ENCODE data around the gene VMO1.

Gene VMO1

DNA sequence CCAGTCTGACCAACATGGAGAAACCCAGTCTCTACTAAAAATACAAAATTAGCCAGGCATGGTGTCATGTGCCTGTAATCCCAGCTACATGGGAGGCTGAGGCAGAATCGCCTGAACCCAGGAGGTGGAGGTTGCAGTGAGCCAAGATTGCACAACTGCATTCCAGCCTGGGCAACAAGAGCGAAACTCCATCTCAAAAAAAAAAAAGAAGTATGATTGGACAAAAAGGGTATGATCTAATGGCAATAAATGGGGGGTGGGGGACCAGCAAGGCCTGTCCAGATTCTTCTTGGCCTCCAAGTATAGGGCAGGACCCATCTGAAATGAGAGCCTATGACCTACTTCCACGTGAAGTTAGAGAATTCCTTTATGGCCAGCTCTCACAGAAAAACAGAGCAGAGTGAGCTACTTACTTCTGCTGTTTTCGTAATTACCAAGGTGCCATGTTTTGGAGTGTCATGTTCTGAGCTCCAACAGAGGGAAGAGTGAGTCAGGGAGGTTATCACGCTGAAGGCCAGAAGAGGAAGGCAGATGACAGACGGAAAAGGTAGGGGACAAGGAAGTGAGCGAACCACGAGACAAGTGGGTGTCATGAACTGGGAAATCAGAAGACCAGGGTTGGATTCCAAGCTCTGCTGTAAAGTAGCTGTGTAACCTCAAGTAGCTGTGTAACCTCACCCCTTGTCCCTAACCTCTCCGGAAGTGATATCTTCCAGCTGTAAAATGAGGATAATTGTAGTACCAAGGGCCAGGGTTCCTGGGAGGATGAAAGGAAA, 50.1 kb downstream of the VMO1 start:
- no peak overlapping the region for H2AFZ ChIP-seq (ENCODE audit: insufficient read depth, low read length, poor library complexity)
- no peak overlapping the region for H4K12ac ChIP-seq (ENCODE audit: low read depth, low read length)
- H2BK120ac ChIP-seq (ENCODE audit: insufficient read depth, low read length, poor library complexity): no peak overlapping the region
- no peak overlapping the region for H3K4me3 ChIP-seq (ENCODE audit: low read depth, low read length)
- H3K18ac ChIP-seq (ENCODE audit: low read length): no peak overlapping the region
- H2BK12ac ChIP-seq (ENCODE audit: low read length): no peak overlapping the region
- no peak overlapping the region for H4K8ac ChIP-seq (ENCODE audit: low read depth, low read length)
- no peak overlapping the region for H2AK5ac ChIP-seq (ENCODE audit: low read length)
- H3K23ac ChIP-seq (ENCODE audit: low read length): no peak overlapping the region
- H3K79me1 ChIP-seq (ENCODE audit: low read length): peaks cover 2% of the 10 kb centered on the region
- H3K27me3 ChIP-seq (ENCODE audit: insufficient read depth, low read length): peaks cover 31% of the 10 kb centered on the region
- H3K9me3 ChIP-seq (ENCODE audit: insufficient read depth, low read depth, low read length): peaks cover 15% of the 10 kb centered on the region
- peak; percentile 33 to 35 for DNase-seq
- no peak overlapping the region for H3K9ac ChIP-seq (ENCODE audit: low read length)
- no CpG with 5 or more reads among the region's 9 CpGs for WGBS (ENCODE audit: extremely low coverage, insufficient coverage, insufficient read length)
- peaks cover 0 to 3% of the 10 kb centered on the region in 2 experiments for H3K36me3 ChIP-seq (ENCODE audit: control insufficient read depth in 1 of 2, insufficient read depth in 2 of 2, low read length in 2 of 2)
- no peak overlapping the region for H3K27ac ChIP-seq (ENCODE audit: low read depth, low read length)
- no peak overlapping the region for H3K14ac ChIP-seq (ENCODE audit: low read length)
- H2BK5ac ChIP-seq (ENCODE audit: low read depth, low read length, poor library complexity): no peak overlapping the region
- no peak overlapping the region for H4K91ac ChIP-seq (ENCODE audit: low read depth, low read length)
- H3K4ac ChIP-seq (ENCODE audit: low read depth, low read length): no peak overlapping the region
- peaks cover 14 to 16% of the 10 kb centered on the region in 2 experiments for H3K4me1 ChIP-seq (ENCODE audit: control insufficient read depth in 1 of 2, insufficient read depth in 2 of 2, low read length in 2 of 2)
- no peaks in the 10 kb centered on the region for H3K79me2 ChIP-seq (ENCODE audit: control insufficient read depth, insufficient read depth, low read length, poor library complexity)
- H3K4me2 ChIP-seq (ENCODE audit: low read length): no peak overlapping the region

Measured in trophoblast cell (in vitro differentiated cells and primary cell).